A673 (cell line): ENCODE measurements around the gene PLA2G10.

Experiments used
- CTCF ChIP-seq: fragments of 300-800, 200-600 bp; sonication (generic); conservative IDR thresholded peaks from 2 replicates; pipeline ENCODE4 v1.5.1; 2017; ENCODE audit warnings: low read depth, mild to moderate bottlenecking, antibody characterized with exemption, low read length, moderate library complexity, mixed read lengths
- EZH2 ChIP-seq: fragments of 200-600 bp; sonication (generic); IDR thresholded peaks from 2 replicates; pipeline ENCODE4 v1.6.1; 2017; ENCODE audit warnings: borderline replicate concordance, low read depth, mild to moderate bottlenecking, mixed read lengths, antibody characterized with exemption, low read length; ENCODE audit not compliant: poor library complexity, severe bottlenecking

- no peak for TF ChIP-seq CTCF
- no peak for TF ChIP-seq EZH2
Observed at GRCh38 chr16:14677627-14678026, 16.5 kb downstream of the PLA2G10 start.
